HepG2 (cell line): Measurements from ENCODE around the gene SEC16A. TPM values are rescaled to one million over a fixed set of nuclear protein-coding genes. Genes with fewer than 3 reads are reported as not detected.
A peak's percentile ranks its signal among the peaks of the same experiment; 100 is the strongest.

ENCODE experiments used
- HES4 ChIP-seq: sonication (generic); formaldehyde crosslinking; IDR thresholded peaks from 2 replicates; pipeline ENCODE4 v1.9.0; 2021; ENCODE audit warnings: mild to moderate bottlenecking, missing genetic modification reagents, borderline replicate concordance
- KLF6 ChIP-seq: IDR thresholded peaks from 2 replicates; pipeline ENCODE4 v1.8.0; 2016; ENCODE audit warnings: missing biosample characterization, missing genetic modification reagents
- MBD4 ChIP-seq: IDR thresholded peaks from 2 replicates; pipeline ENCODE4 v1.6.1; 2012; ENCODE audit warnings: low read length, inconsistent platforms, borderline replicate concordance
- NPAS2 ChIP-seq: sonication (generic); formaldehyde crosslinking; IDR thresholded peaks from 2 replicates; pipeline ENCODE4 v1.8.0; 2022; ENCODE audit warnings: mild to moderate bottlenecking, missing genetic modification reagents, borderline replicate concordance
- PAX8 ChIP-seq: sonication (generic); formaldehyde crosslinking; IDR thresholded peaks from 2 replicates; pipeline ENCODE4 v1.8.0; 2022; ENCODE audit warnings: mild to moderate bottlenecking, missing genetic modification reagents, borderline replicate concordance
- RARA ChIP-seq: IDR thresholded peaks from 2 replicates; pipeline ENCODE4 v1.6.1; 2016; ENCODE audit warnings: missing genetic modification reagents, missing compliant biosample characterization
- SIN3B ChIP-seq: fragments of 150-350 bp; IDR thresholded peaks from 2 replicates; pipeline ENCODE4 v1.6.1; 2014; ENCODE audit warnings: low read length
- SKI ChIP-seq: fragments of 450-650 bp; IDR thresholded peaks from one replicate; pipeline ENCODE4 v1.6.1; 2018; ENCODE audit warnings: mild to moderate bottlenecking; ENCODE audit not compliant: partially characterized antibody
- SP4 ChIP-seq: sonication (generic); formaldehyde crosslinking; IDR thresholded peaks from 2 replicates; pipeline ENCODE4 v1.8.1; 2023; ENCODE audit warnings: mild to moderate bottlenecking, missing genetic modification reagents
- ZFY ChIP-seq: sonication (generic); formaldehyde crosslinking; IDR thresholded peaks from 2 replicates; pipeline ENCODE4 v1.4.0; 2020; ENCODE audit warnings: missing genetic modification reagents
- ZIK1 ChIP-seq: sonication (generic); formaldehyde crosslinking; IDR thresholded peaks from 2 replicates; pipeline ENCODE4 v1.5.0; 2020; ENCODE audit warnings: mild to moderate bottlenecking, low read depth, missing genetic modification reagents, borderline replicate concordance
- ZNF563 ChIP-seq: sonication (generic); formaldehyde crosslinking; IDR thresholded peaks from 2 replicates; pipeline ENCODE4 v1.8.0; 2022; ENCODE audit warnings: mild to moderate bottlenecking, moderate library complexity, missing genetic modification reagents
- ZNF619 ChIP-seq: sonication (generic); formaldehyde crosslinking; IDR thresholded peaks from 2 replicates; pipeline ENCODE4 v1.4.0; 2020; ENCODE audit warnings: mild to moderate bottlenecking, missing genetic modification reagents
- ZNF678 ChIP-seq: sonication (generic); formaldehyde crosslinking; IDR thresholded peaks from 2 replicates; pipeline ENCODE4 v1.4.0; 2020; ENCODE audit warnings: mild to moderate bottlenecking, missing genetic modification reagents
- polyA plus RNA-seq, 8 experiments: library from polyadenylated mRNA; depleted of rRNA in 3 of 8; stranded (reverse) in 7 of 8; unstranded in 1 of 8; fragments of >200 nt; fragmentation: Illumina TruSeq in 4 of 8; extraction: Trizol in 4 of 8; gene quantifications; 2 replicates each; pipeline versions ENCODE4 v1.2.1 to v1.2.3, GENCODE V29; 2011 to 2016; ENCODE audit warnings: low read depth in 4 of 8, missing spikeins in 1 of 8, mixed read lengths in 1 of 8; ENCODE audit not compliant: insufficient read depth in 1 of 8
- total RNA-seq, 5 experiments: library from RNA; depleted of rRNA; stranded (reverse); fragments of >200 nt; fragmentation: Illumina TruSeq; extraction: Trizol; gene quantifications; 2 replicates each; pipeline ENCODE4 v1.2.3, GENCODE V29; 2016; ENCODE audit warnings: low read depth in 1 of 5
- TF ChIP-seq, protein P1 (sequence below): sonication (generic); formaldehyde crosslinking; IDR thresholded peaks from 2 replicates; pipeline ENCODE4 v1.4.0; 2020; ENCODE audit warnings: missing genetic modification reagents; ENCODE audit errors: not compliant biosample characterization
- TF ChIP-seq, protein P2 (sequence below): sonication (generic); formaldehyde crosslinking; IDR thresholded peaks from 2 replicates; pipeline ENCODE4 v1.9.0; 2021; ENCODE audit warnings: missing genetic modification reagents, mild to moderate bottlenecking, borderline replicate concordance
- TF ChIP-seq, protein P3 (sequence below): sonication (generic); formaldehyde crosslinking; IDR thresholded peaks from 2 replicates; pipeline ENCODE4 v1.8.1; 2022; ENCODE audit warnings: low read depth, mild to moderate bottlenecking, missing genetic modification reagents
- TF ChIP-seq, protein P4 (sequence below): sonication (generic); formaldehyde crosslinking; IDR thresholded peaks from 2 replicates; pipeline ENCODE4 v1.5.1; 2020; ENCODE audit warnings: missing genetic modification reagents, mild to moderate bottlenecking, borderline replicate concordance
- TF ChIP-seq, protein P5 (sequence below): sonication (generic); formaldehyde crosslinking; IDR thresholded peaks from 2 replicates; pipeline ENCODE4 v1.4.0; 2020; ENCODE audit warnings: low read depth, mild to moderate bottlenecking, missing genetic modification reagents
- TF ChIP-seq, protein P6 (sequence below): sonication (generic); formaldehyde crosslinking; IDR thresholded peaks from 2 replicates; pipeline ENCODE4 v1.8.1; 2023; ENCODE audit warnings: mild to moderate bottlenecking, missing genetic modification reagents

Gene SEC16A
- total and polyA plus RNA-seq, 2 of the 13 experiments (the other 11 are each of a cell fraction or from before 2014, with no cell fraction given): 15.9 to 18.9 TPM

DNA sequence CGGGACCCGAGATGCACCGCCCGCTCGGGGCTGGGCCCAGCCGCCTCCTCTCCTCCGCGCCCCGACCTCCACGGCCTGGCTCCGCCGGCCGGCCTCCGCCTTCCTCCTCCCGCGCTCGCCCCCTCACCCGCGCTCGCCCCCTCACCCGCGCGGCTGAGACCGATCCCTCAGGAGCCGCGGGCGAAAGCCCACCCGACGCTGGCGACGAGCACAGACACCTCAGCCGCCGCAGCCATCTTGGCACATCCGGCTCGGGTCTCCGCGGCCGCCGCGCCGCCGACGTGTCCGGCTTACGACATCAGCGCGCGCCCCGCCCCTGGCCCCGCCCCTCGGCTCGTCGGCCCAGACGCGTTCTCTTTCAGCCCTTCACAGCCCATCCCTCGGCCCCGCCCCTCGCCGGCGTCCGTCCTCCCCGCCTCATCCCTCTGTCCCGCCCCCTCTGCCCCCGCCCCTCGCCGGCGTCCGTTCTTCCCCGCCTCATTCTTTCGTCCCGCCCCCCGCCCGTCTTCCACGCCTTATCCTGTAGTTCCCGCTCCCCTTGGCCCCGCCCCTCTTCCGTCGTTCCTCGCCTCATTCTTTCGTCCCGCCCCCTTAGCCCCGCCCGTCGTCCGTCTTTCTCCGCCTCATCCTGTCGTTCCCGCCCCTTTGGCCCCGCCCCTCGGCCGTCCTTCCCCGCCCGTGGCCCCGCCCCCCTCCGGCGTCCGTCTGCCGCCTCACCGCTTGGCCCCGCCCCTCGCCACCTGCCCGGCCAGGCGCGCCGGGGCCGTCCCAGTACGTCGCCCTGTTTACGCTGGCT lies at the start of gene SEC16A (continued):
- TF ChIP-seq, protein P1, sequence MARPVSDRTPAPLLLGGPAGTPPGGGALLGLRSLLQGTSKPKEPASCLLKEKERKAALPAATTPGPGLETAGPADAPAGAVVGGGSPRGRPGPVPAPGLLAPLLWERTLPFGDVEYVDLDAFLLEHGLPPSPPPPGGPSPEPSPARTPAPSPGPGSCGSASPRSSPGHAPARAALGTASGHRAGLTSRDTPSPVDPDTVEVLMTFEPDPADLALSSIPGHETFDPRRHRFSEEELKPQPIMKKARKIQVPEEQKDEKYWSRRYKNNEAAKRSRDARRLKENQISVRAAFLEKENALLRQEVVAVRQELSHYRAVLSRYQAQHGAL: no peak
- TF ChIP-seq, protein P2, sequence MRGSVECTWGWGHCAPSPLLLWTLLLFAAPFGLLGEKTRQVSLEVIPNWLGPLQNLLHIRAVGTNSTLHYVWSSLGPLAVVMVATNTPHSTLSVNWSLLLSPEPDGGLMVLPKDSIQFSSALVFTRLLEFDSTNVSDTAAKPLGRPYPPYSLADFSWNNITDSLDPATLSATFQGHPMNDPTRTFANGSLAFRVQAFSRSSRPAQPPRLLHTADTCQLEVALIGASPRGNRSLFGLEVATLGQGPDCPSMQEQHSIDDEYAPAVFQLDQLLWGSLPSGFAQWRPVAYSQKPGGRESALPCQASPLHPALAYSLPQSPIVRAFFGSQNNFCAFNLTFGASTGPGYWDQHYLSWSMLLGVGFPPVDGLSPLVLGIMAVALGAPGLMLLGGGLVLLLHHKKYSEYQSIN: no peak
- TF ChIP-seq PAX8 (CRISPR knock-in tag) (no peak), SIN3B (peak; percentile 81), ZNF619 (CRISPR knock-in tag) (no peak), SKI (peak; percentile 19), NPAS2 (CRISPR knock-in tag) (no peak), ZNF678 (CRISPR knock-in tag) (no peak), ZFY (peak; percentile 88), SP4 (CRISPR knock-in tag) (peak; percentile 98), ZIK1 (CRISPR knock-in tag) (no peak), HES4 (CRISPR knock-in tag) (peak; percentile 86), ZNF563 (CRISPR knock-in tag) (0 out of 2 replicates have a peak, but pooled peaks have one; percentile 68), KLF6 (CRISPR knock-in tag) (peak; percentile 34; the same call in 1 of the 2 replicates), RARA (CRISPR knock-in tag) (no peak; the same call in 1 of the 2 replicates), MBD4 (no peak)
- TF ChIP-seq, protein P3, sequence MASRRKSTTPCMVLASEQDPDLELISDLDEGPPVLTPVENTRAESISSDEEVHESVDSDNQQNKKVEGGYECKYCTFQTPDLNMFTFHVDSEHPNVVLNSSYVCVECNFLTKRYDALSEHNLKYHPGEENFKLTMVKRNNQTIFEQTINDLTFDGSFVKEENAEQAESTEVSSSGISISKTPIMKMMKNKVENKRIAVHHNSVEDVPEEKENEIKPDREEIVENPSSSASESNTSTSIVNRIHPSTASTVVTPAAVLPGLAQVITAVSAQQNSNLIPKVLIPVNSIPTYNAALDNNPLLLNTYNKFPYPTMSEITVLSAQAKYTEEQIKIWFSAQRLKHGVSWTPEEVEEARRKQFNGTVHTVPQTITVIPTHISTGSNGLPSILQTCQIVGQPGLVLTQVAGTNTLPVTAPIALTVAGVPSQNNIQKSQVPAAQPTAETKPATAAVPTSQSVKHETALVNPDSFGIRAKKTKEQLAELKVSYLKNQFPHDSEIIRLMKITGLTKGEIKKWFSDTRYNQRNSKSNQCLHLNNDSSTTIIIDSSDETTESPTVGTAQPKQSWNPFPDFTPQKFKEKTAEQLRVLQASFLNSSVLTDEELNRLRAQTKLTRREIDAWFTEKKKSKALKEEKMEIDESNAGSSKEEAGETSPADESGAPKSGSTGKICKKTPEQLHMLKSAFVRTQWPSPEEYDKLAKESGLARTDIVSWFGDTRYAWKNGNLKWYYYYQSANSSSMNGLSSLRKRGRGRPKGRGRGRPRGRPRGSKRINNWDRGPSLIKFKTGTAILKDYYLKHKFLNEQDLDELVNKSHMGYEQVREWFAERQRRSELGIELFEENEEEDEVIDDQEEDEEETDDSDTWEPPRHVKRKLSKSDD: peak; percentile 24; the same call in 1 of the 2 replicates
- TF ChIP-seq, protein P4, sequence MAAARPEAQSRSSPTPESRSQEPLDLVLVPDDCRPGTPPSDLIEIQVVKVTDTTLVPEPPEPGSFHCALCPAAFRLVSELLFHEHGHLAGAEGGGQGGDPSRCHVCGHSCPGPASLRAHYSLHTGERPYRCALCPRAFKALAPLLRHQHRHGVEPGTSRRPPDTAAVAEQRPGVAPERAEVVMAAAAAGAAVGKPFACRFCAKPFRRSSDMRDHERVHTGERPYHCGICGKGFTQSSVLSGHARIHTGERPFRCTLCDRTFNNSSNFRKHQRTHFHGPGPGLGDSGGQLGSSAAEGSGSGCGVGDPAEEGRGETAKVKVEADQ (CRISPR knock-in tag): no peak; the same call in 1 of the 2 replicates
- TF ChIP-seq, protein P5, sequence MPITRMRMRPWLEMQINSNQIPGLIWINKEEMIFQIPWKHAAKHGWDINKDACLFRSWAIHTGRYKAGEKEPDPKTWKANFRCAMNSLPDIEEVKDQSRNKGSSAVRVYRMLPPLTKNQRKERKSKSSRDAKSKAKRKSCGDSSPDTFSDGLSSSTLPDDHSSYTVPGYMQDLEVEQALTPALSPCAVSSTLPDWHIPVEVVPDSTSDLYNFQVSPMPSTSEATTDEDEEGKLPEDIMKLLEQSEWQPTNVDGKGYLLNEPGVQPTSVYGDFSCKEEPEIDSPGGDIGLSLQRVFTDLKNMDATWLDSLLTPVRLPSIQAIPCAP (CRISPR knock-in tag): no peak
- TF ChIP-seq, protein P6, sequence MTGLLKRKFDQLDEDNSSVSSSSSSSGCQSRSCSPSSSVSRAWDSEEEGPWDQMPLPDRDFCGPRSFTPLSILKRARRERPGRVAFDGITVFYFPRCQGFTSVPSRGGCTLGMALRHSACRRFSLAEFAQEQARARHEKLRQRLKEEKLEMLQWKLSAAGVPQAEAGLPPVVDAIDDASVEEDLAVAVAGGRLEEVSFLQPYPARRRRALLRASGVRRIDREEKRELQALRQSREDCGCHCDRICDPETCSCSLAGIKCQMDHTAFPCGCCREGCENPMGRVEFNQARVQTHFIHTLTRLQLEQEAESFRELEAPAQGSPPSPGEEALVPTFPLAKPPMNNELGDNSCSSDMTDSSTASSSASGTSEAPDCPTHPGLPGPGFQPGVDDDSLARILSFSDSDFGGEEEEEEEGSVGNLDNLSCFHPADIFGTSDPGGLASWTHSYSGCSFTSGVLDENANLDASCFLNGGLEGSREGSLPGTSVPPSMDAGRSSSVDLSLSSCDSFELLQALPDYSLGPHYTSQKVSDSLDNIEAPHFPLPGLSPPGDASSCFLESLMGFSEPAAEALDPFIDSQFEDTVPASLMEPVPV (CRISPR knock-in tag): no peak
